A673 (cell line): ENCODE measurements around the gene UBR4. TPM values are rescaled to one million over a fixed set of nuclear protein-coding genes. Genes with fewer than 3 reads are reported as not detected.

Experiments used
- BruUV-seq: library from RNA; stranded (reverse); fragments of 400-500 nt; replicated peaks from 2 replicates; lab custom pipeline; 2021; lab: Mats Ljungman, UMichigan
- CTCF ChIA-PET: fragments of 300-600 bp; sonication (Branson Sonifier 250); formaldehyde crosslinking; loops from one replicate; lab custom pipeline; 2022; ENCODE audit warnings: antibody characterized with exemption; lab: Charles Lee
- POLR2A ChIA-PET: fragments of 300-600 bp; sonication (Branson Sonifier 250); formaldehyde crosslinking; loops from one replicate; lab custom pipeline; 2022; ENCODE audit warnings: antibody characterized with exemption; ENCODE audit not compliant: low non-redundant PET; lab: Charles Lee
- DNase-seq: peaks from one replicate; pipeline ENCODE4 v3.0.0-alpha.2; 2015; ENCODE audit warnings: low spot score
- H3K27ac ChIP-seq: fragments of 200-600 bp; sonication (generic); 2 replicates; pipeline ENCODE4 v1.5.1; 2016; ENCODE audit warnings: mixed run types, low read depth, mild to moderate bottlenecking, mixed read lengths, antibody characterized with exemption, low read length; ENCODE audit not compliant: poor library complexity, severe bottlenecking
- H3K27me3 ChIP-seq: fragments of 200-600 bp; sonication (generic); replicated peaks from 2 replicates; pipeline ENCODE4 v1.6.1; 2017; ENCODE audit warnings: mixed run types, low read depth, mild to moderate bottlenecking, mixed read lengths, antibody characterized with exemption, low read length; ENCODE audit not compliant: insufficient read depth, poor library complexity
- H3K36me3 ChIP-seq: fragments of 200-600 bp; sonication (generic); 2 replicates; pipeline ENCODE4 v1.6.1; 2016; ENCODE audit warnings: mixed run types, mild to moderate bottlenecking, mixed read lengths, antibody characterized with exemption, low read length; ENCODE audit not compliant: insufficient read depth, poor library complexity, severe bottlenecking
- H3K4me1 ChIP-seq: fragments of 200-600 bp; sonication (generic); 2 replicates; pipeline ENCODE4 v1.6.1; 2017; ENCODE audit warnings: mixed run types, mild to moderate bottlenecking, mixed read lengths, antibody characterized with exemption, low read length; ENCODE audit not compliant: insufficient read depth, poor library complexity, severe bottlenecking
- H3K4me3 ChIP-seq: fragments of 200-600 bp; sonication (generic); 2 replicates; pipeline ENCODE4 v1.5.1; 2016; ENCODE audit warnings: low read depth, mixed run types, mild to moderate bottlenecking, mixed read lengths, low read length; ENCODE audit not compliant: poor library complexity, severe bottlenecking
- H3K9me3 ChIP-seq: fragments of 200-600 bp; sonication (generic); 2 replicates; pipeline ENCODE4 v1.6.1; 2016; ENCODE audit warnings: mixed run types, low read depth, mild to moderate bottlenecking, mixed read lengths, antibody characterized with exemption, low read length; ENCODE audit not compliant: poor library complexity, severe bottlenecking
- EZH2 ChIP-seq: fragments of 200-600 bp; sonication (generic); IDR thresholded peaks from 2 replicates; pipeline ENCODE4 v1.6.1; 2017; ENCODE audit warnings: borderline replicate concordance, low read depth, mild to moderate bottlenecking, mixed read lengths, antibody characterized with exemption, low read length; ENCODE audit not compliant: poor library complexity, severe bottlenecking
- intact Hi-C: fragments of 100-400 bp; cut with micrococcal nuclease; formaldehyde crosslinking; loops from one replicate; pipeline ENCODE4 v1.10.0; 2022; ENCODE audit not compliant: unreplicated experiment
- total RNA-seq: library from RNA; stranded (reverse); gene quantifications from 2 replicates; pipeline ENCODE4 v1.2.3, GENCODE V29; 2021
- TF ChIP-seq, protein P1 (sequence below): fragments of 300-800, 200-600 bp; sonication (generic); conservative IDR thresholded peaks from 2 replicates; pipeline ENCODE4 v1.5.1; 2017; ENCODE audit warnings: low read depth, mild to moderate bottlenecking, antibody characterized with exemption, low read length, moderate library complexity, mixed read lengths

Gene UBR4
- total RNA-seq, 1 experiment from 2014 or later, result 214 TPM

- intact Hi-C loops, result no loop called here
- Histone ChIP-seq H3K4me3 (no peak overlapping the region), H3K27ac (no peak overlapping the region), H3K9me3 (no peaks in the 10 kb centered on the region), H3K36me3 (no peaks in the 10 kb centered on the region), H3K27me3 (no peaks in the 10 kb centered on the region), H3K4me1 (peaks cover 28% of the 10 kb centered on the region)
- no peak for DNase-seq
- CTCF ChIA-PET, result interaction anchor here (0.6 kb wide), 1 partner anchor 72 kb away, joined by 7 read pairs; no protein-coding TSS in a partner anchor
- POLR2A ChIA-PET, result no interaction called here
- BruUV-seq, result no TSS peak
- TF ChIP-seq, protein P1, sequence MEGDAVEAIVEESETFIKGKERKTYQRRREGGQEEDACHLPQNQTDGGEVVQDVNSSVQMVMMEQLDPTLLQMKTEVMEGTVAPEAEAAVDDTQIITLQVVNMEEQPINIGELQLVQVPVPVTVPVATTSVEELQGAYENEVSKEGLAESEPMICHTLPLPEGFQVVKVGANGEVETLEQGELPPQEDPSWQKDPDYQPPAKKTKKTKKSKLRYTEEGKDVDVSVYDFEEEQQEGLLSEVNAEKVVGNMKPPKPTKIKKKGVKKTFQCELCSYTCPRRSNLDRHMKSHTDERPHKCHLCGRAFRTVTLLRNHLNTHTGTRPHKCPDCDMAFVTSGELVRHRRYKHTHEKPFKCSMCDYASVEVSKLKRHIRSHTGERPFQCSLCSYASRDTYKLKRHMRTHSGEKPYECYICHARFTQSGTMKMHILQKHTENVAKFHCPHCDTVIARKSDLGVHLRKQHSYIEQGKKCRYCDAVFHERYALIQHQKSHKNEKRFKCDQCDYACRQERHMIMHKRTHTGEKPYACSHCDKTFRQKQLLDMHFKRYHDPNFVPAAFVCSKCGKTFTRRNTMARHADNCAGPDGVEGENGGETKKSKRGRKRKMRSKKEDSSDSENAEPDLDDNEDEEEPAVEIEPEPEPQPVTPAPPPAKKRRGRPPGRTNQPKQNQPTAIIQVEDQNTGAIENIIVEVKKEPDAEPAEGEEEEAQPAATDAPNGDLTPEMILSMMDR, result no peak
- no peak for TF ChIP-seq EZH2
Measured at GRCh38 chr1:19044975-19045831, 164.9 kb downstream of the UBR4 start.

DNA sequence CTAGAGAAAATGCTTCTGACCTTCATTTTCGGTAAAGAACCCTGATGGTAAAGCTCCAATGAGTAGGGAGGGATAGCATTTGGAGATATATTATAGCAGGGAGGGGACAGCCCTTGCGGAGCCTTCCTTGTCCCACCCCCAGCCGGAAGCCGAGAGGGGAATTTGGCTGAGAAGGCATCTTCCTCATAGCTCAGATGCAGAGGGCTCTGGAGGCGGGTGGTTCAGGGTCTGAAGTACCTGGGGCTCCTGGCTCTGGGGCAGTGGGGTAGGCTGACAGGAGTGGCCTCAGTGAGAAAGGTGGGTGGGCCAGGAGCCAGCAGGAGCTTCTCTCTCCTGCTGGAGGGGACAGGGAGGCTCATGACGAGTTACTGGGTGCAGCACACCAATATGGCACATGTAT, 165.6 kb downstream of the UBR4 start:
- DNase-seq, result no peak
- TF ChIP-seq, protein P1, result no peak
- no peak for TF ChIP-seq EZH2
- no peaks in the 10 kb centered on the region for H3K36me3 ChIP-seq
- BruUV-seq, result no TSS peak
- H3K4me1 ChIP-seq, result peaks cover 28% of the 10 kb centered on the region
- POLR2A ChIA-PET, result no interaction called here
- intact Hi-C loops, result no loop called here
- H3K27me3 ChIP-seq, result no peaks in the 10 kb centered on the region
- CTCF ChIA-PET, result no interaction called here
- H3K27ac ChIP-seq, result no peak overlapping the region
- H3K4me3 ChIP-seq, result no peak overlapping the region
- H3K9me3 ChIP-seq, result no peaks in the 10 kb centered on the region

- Histone ChIP-seq H3K27ac (no peak overlapping the region), H3K27me3 (no peaks in the 10 kb centered on the region), H3K36me3 (no peaks in the 10 kb centered on the region), H3K4me3 (no peak overlapping the region), H3K9me3 (no peaks in the 10 kb centered on the region), H3K4me1 (peaks cover 24% of the 10 kb centered on the region)
- intact Hi-C loops, result no loop called here
- POLR2A ChIA-PET, result no interaction called here
- CTCF ChIA-PET, result interaction anchor here (0.6 kb wide), 1 partner anchor 12 kb away, joined by 4 read pairs; no protein-coding TSS in a partner anchor
- DNase-seq, result no peak
- no peak for TF ChIP-seq EZH2
- TF ChIP-seq, protein P1, result no peak
- BruUV-seq, result no TSS peak
Measured at GRCh38 chr1:19043579-19044443, 166.3 kb downstream of the UBR4 start.
